Uterus (tissue), 2 donors: ENCODE data around the gene ARL10.

Experiments used
- CTCF ChIP-seq, 4 experiments: fragments of 200-600 bp in 2 of 4; fragments of 450-650 bp in 2 of 4; sonication (generic) in 2 of 4; IDR thresholded peaks; one replicate each; pipeline ENCODE4 v1.5.1; 2016 to 2019; ENCODE audit warnings: antibody characterized with exemption in 4 of 4, mild to moderate bottlenecking in 2 of 4, moderate library complexity in 1 of 4
- POLR2A ChIP-seq, 2 donors: fragments of 450-650 bp; IDR thresholded peaks; one replicate each; pipeline ENCODE4 v1.6.1; 2016; ENCODE audit warnings: antibody characterized with exemption in 2 of 2, mild to moderate bottlenecking in 1 of 2, moderate library complexity in 1 of 2

GRCh38 chr5:176342766-176343458 lies 22.4 kb upstream of the ARL10 start:
- TF ChIP-seq CTCF (IDR thresholded peaks at IDR 0.05), result no peak
- TF ChIP-seq POLR2A (IDR thresholded peaks at IDR 0.05), result no peak
